IPS DF 4.7 (cell line): ENCODE results near the gene NEK6.

Experiments
- DNase-seq: peaks from one replicate; pipeline ENCODE4 v3.0.0-alpha.2; 2013; ENCODE audit warnings: low spot score; ENCODE audit errors: extremely low read depth

The NEK6 gene

GRCh38 chr9:124279531-124280175 lies 21.9 kb downstream of the NEK6 start:
- DNase-seq, result no peak

- DNase-seq, result no peak
These were observed 22.5 kb downstream of the NEK6 start for GRCh38 chr9:124280176-124280691.

- no peak for DNase-seq
These were observed 24.2 kb downstream of the NEK6 start for GRCh38 chr9:124281931-124282371.

GRCh38 chr9:124282442-124283227 lies 24.9 kb downstream of the NEK6 start:
- DNase-seq, result no peak

- DNase-seq, result no peak
These were observed 25.6 kb downstream of the NEK6 start for GRCh38 chr9:124283228-124283814.

- DNase-seq, result no peak
These were observed 26.6 kb downstream of the NEK6 start for GRCh38 chr9:124284237-124284831.

- DNase-seq, result no peak
These were observed 27.2 kb downstream of the NEK6 start for GRCh38 chr9:124284940-124285441.

- no peak for DNase-seq
These were observed 27.7 kb downstream of the NEK6 start for GRCh38 chr9:124285490-124285889.

GRCh38 chr9:124285903-124286291 lies 28.1 kb downstream of the NEK6 start:
- no peak for DNase-seq

- DNase-seq, result no peak
These were observed 28.7 kb downstream of the NEK6 start for GRCh38 chr9:124286292-124286931.

- no peak for DNase-seq
These were observed 32.4 kb downstream of the NEK6 start for GRCh38 chr9:124290053-124290591.

GRCh38 chr9:124290743-124291554 lies 33.2 kb downstream of the NEK6 start:
- no peak for DNase-seq

- no peak for DNase-seq
These were observed 34.1 kb downstream of the NEK6 start for GRCh38 chr9:124291801-124292396.

GRCh38 chr9:124292696-124293593 lies 35.2 kb downstream of the NEK6 start:
- DNase-seq, result no peak

- DNase-seq, result no peak
These were observed 36.2 kb downstream of the NEK6 start for GRCh38 chr9:124293718-124294506.

- no peak for DNase-seq
These were observed 37.5 kb downstream of the NEK6 start for GRCh38 chr9:124295159-124295794.

GRCh38 chr9:124296094-124296493 lies 38.3 kb downstream of the NEK6 start:
- DNase-seq, result no peak
